ENCODE results near the gene POLR3A.

The POLR3A gene

DNA sequence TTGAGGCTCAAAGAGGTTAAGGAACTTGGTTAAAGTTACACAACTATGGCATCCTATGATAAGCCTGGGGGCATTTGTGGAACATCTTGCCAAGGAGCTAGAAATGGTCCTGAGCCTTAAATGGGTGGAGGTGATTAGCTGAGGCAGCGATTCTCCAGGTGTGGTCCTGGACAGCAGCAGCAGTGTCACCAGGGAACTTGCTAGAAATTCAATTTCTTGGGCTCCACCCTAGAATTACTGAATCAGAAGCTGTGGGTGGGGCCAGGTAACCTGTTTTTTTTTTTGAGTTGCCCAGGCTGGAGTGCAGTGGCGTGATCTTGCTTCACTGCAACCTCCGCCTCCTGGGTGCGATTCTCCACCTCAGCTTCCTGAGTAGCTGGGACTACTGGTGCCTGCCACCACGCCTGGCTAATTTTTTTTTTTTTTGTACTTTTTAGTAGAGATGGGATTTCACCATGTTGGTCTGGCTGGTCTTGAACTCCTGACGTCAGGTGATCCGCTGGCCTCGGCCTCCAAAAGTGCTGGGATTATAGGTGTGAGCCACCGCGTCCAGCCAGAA, 17.5 kb upstream of the POLR3A start:
- no peak for DNase-seq

- no peak for DNase-seq
These were observed 16.5 kb upstream of the POLR3A start for GRCh38 chr10:78045856-78046255.

DNA sequence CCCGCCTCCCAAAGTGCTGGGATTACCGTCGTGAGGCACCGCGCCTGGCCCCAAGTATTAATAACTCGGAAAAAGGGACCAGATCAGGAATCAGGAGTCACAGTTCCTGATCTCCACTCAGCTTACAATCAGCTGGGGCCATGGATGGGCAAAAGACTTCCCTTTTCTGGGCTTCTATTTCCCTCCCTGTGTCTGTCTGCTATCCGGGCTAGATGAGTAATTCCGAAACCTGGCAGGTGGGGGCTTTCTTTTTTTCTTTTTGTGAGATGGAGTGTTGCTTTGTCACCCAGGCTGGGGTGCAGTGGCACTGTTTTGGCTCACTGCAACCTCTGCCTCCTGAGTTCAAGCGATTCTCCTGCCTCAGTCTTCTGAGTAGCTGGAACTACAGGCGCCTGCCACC, 15.9 kb upstream of the POLR3A start:
- DNase-seq = no peak

GRCh38 chr10:78044699-78045098, 15.4 kb upstream of the POLR3A start:
- no peak for DNase-seq

GRCh38 chr10:78044179-78044578, 14.9 kb upstream of the POLR3A start:
- no peak for DNase-seq

- DNase-seq = no peak
These were observed 13.4 kb upstream of the POLR3A start for GRCh38 chr10:78042752-78043104.

- no peak for DNase-seq
These were observed 12.9 kb upstream of the POLR3A start for GRCh38 chr10:78042058-78042751.

DNA sequence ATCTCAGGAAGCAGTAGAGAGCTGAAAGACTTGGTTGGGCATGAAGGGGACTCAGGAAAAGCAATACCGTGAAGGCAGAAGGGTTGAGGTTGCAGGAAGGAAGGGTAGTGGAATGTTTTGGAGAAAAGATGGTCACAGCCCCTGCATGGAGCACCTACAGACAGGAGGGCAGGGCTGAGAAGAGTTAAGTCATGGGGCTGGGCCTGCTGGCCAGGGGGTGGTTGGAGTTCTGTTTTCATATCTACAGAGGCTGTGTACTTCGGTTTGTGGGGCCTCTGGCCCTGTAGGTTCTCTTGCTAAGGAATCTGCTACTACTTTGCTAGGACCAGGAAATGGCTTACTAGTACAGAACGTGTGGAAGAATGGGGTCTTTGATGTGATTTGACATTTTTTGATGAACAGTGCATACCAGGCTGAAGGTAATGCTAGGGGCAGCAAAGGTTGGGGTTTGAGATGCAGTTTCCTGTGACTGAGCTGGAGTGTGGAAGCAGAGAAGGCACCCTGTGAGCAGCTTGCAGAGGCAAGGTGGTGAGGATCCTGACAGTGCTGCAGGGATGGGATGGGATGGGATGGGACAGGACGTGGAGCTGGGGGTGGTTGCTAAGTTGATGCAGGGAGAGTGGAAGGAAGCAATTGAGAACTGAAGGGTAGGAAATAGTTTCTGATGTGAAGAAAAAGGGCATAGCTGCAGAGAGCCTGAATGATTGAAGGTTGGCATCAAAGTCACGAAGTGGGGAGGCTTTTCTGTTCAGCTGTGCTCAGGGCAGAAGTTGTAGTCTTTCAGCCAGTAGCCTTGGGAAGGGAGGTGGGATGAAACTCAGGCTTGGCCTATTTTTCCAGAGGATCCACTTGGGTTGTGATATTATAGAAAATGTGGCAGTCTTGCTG, 12.1 kb upstream of the POLR3A start:
- DNase-seq = no peak

- DNase-seq = no peak
These were observed 10.4 kb upstream of the POLR3A start for GRCh38 chr10:78039743-78040142.

GRCh38 chr10:78038791-78039547, 9.7 kb upstream of the POLR3A start:
- no peak for DNase-seq

GRCh38 chr10:78038105-78038504, 8.8 kb upstream of the POLR3A start:
- no peak for DNase-seq

DNA sequence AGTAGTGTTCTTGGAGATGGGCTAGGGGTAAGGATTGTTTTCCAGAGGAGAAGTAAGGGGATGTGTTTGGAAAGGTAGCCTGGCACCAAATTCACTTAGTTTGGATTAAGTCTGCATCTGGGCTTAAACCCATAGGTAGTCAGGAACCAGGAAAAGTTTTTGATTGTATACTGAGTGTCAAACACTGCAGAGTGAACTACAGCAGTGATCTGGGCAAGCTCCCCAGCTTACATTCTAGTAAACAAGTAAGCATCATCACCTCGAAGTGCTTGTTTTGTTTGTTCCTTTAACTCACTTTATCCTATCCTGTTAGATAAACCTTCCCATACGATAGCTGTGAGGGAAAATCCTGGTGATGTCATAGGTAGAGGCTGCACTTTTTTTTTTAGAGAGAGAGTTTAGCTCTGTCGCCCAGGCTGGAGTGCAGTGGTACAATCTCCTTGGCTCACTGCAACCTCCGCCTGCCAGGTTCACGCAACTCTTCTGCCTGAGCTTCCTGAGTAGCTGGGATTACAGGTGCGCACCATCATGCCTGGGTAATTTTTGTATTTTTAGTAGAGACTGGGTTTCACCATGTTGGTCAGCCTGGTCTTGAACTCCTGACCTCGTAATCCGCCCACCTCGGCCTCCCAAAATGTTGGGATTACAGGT, 6.7 kb upstream of the POLR3A start:
- no peak for DNase-seq

GRCh38 chr10:78035437-78035836, 6.1 kb upstream of the POLR3A start:
- no peak for DNase-seq

DNA sequence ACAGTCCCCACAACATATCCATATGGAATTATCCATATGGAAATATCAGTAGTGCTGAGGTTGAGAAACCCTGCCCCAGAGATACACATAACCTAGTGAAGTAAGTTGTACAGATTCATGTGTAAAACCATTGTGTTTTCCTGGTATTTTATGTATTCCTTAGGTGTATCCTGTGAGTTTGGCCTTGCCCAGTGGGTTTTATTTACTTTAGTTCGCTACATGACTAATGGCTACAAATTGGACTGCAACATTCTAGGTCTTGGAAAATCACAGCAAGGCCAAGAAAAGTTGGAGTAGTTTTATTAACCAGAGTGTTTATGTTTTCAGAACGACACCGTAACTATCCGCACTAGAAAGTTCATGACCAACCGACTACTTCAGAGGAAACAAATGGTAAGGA, 5.7 kb upstream of the POLR3A start:
- DNase-seq = no peak

DNA sequence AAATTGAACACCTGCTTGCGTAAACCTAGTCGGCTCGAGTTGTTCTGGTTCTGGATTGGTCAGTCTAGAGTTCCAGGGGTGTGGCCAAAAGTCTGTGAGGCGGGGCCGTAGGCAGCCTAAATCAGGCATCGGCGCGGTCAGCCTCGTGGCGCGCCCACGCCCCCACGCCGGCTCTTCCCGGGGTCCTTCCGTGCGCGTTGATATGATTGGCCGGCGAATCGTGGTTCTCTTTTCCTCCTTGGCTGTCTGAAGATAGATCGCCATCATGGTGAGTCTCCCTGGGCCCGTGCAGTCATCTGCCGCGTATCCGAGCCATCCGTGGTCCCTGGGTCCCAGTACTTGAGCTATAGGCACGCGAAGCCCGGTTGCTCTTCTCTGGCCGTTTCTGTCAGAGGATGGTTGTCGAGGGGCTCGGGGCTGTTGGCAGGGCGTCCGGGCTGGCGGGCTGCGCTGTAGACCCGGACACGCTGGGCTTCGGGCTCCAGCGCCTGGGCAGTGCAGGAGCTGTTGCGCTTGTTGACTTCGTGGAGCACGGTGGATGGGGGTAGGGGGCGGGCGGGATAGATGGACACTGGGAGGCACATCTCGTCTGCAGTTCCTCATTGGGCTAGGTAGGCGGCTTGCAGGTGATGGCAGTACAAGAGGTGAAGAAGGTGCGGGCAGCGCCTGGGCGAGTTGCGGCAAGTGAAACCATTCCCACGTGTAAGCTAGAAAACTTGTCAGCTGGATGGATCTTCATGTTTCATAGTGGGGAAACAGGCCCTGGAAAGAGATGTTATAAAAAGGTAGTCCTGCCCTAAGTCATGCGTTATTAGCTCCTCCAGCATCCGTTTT, 4.5 kb upstream of the POLR3A start, which contains the start of gene RPS24:
Gene RPS24 (plus strand): TSS at position 227 of the 834 bp plus-strand sequence. CDS start 39 bp downstream, at position 266.
- peak; percentile 94 to 96 for DNase-seq

DNA sequence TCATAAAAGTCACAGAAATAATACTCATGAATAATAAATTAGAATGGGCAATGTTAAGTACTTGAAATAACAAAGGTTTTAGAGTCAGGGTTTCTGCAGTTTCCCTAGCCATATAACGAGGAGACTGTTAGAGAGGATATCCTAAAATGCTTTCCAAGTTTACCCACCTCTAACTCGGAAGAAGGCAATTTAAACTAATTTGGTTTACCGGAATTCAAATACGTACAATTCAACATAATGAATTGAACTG, 4.0 kb upstream of the POLR3A start:
- DNase-seq = no peak

GRCh38 chr10:78028438-78029268, 662 bp downstream of the POLR3A start:
- peak; percentile 7 to 15 for DNase-seq

GRCh38 chr10:78025685-78026364, 3.5 kb downstream of the POLR3A start:
- DNase-seq = no peak

DNA sequence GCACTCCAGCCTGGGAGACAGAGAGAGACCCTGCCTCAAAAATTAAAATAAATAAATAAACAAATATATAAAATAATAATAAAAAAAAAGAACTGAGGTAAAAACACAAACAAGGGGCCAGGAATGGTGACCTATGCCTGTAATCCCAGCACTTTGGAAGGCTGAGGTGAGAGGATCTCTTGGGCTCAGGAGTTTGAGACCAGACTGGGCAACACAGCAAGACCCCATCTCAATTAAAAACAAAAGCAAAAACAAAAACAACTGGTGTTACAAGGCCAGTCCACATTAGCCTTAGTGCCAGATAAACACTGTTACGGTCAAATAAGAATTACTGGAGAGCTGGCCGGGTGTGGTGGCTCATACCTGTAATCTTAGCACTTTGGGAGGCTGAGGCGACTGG, 5.6 kb downstream of the POLR3A start:
- DNase-seq = no peak

DNA sequence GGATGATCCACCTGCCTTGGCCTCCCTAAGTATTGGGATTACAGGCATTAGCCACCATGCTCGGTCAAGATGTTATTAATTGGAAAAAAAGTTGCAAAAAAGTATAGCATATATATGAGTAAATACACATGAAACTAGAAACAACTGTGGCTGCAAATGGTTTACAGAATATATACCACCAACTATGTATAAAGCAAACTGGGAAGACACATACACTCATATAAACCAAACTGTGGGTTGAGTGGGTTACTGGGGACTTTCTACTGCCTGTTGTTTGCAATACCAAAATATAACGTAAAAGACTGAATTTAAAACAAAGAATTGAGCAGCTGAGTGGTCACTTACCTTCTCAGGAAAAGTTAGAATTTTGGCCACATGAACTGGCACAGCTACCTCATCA, 8.1 kb downstream of the POLR3A start:
- DNase-seq = no peak

Measured in CD4-positive, alpha-beta T cell treated with Interleukin-1 beta for 1 hour (primary cell).